Suprapubic skin (tissue), 4 donors: ENCODE measurements around the gene BUD23. TPM values are rescaled to one million over a fixed set of nuclear protein-coding genes. Genes with fewer than 3 reads are reported as not detected.
"Not testable (repeated sequence)": the region's sequence is repeated elsewhere in the genome, so short reads cannot be mapped to it uniquely, and the experiment has no call there.

Experiments
- DNase-seq, 2 donors: peaks; one replicate each; pipeline ENCODE4 v3.0.0-alpha.2; 2019; ENCODE audit warnings: low spot score in 2 of 2
- H3K27ac ChIP-seq: fragments of 200-600 bp; sonication (generic); one replicate; pipeline ENCODE4 v1.5.1; 2019
- H3K27me3 ChIP-seq: fragments of 200-600 bp; sonication (generic); one replicate; pipeline ENCODE4 v1.5.1; 2019
- H3K36me3 ChIP-seq: fragments of 200-600 bp; sonication (generic); one replicate; pipeline ENCODE4 v1.5.1; 2019
- H3K4me1 ChIP-seq: fragments of 200-600 bp; sonication (generic); one replicate; pipeline ENCODE4 v1.5.1; 2019
- H3K4me3 ChIP-seq: fragments of 200-600 bp; sonication (generic); one replicate; pipeline ENCODE4 v1.5.1; 2019; ENCODE audit warnings: mild to moderate bottlenecking
- H3K9me3 ChIP-seq: fragments of 200-600 bp; sonication (generic); one replicate; pipeline ENCODE4 v1.5.1; 2019
- CTCF ChIP-seq, 2 donors: fragments of 200-600 bp in 1 of 2; fragments of 450-650 bp in 1 of 2; sonication (generic) in 1 of 2; IDR thresholded peaks; one replicate each; pipeline ENCODE4 v1.5.1; 2016 to 2019; ENCODE audit warnings: antibody characterized with exemption in 2 of 2, mild to moderate bottlenecking in 1 of 2, moderate library complexity in 1 of 2
- EP300 ChIP-seq: sonication (generic); formaldehyde crosslinking; IDR thresholded peaks from one replicate; pipeline ENCODE4 v1.6.1; 2017; ENCODE audit warnings: antibody characterized with exemption
- POLR2A ChIP-seq, 2 donors: fragments of 450-650 bp; IDR thresholded peaks; one replicate each; pipeline ENCODE4 v1.6.1; 2017; ENCODE audit warnings: antibody characterized with exemption in 2 of 2, mild to moderate bottlenecking in 2 of 2, moderate library complexity in 2 of 2
- POLR2AphosphoS5 ChIP-seq, 3 donors: sonication (generic); formaldehyde crosslinking; IDR thresholded peaks; one replicate each; pipeline ENCODE4 v1.6.1; 2017; ENCODE audit warnings: antibody characterized with exemption in 3 of 3
- WGBS: methylation state at CpG from one replicate; pipeline ENCODE4 v1.1.5; 2018; 5-methylcytosine and 5-hydroxymethylcytosine counted together
- total RNA-seq, 4 donors: library from RNA; depleted of rRNA; stranded (reverse); fragments of >200 nt; gene quantifications; one replicate each; pipeline ENCODE4 v1.1.0, GENCODE V29; 2016

The BUD23 gene
- total RNA-seq, 4 donors from 2014 or later = 48.1 to 65.8 (median 53.8) TPM

GRCh38 chr7:73721377-73721817, 38.0 kb downstream of the BUD23 start:
- no peaks in the 10 kb centered on the region for H3K9me3 ChIP-seq
- peaks cover 1% of the 10 kb centered on the region for H3K27me3 ChIP-seq
- WGBS = 41% methylated on average over 3 of the region's 3 CpGs
- no peak for DNase-seq
- peaks cover 31% of the 10 kb centered on the region for H3K4me1 ChIP-seq
- no peak for TF ChIP-seq EP300
- no peak for TF ChIP-seq POLR2AphosphoS5 (IDR thresholded peaks at IDR 0.05)
- no peak for TF ChIP-seq CTCF (IDR thresholded peaks at IDR 0.05)
- no peak for TF ChIP-seq POLR2A (IDR thresholded peaks at IDR 0.05)
- no peak overlapping the region for H3K27ac ChIP-seq
- H3K36me3 ChIP-seq = no peaks in the 10 kb centered on the region
- no peak overlapping the region for H3K4me3 ChIP-seq

- 68% methylated on average over 4 of the region's 4 CpGs for WGBS
- H3K4me3 ChIP-seq, H3K27ac ChIP-seq, H3K27me3 ChIP-seq, H3K36me3 ChIP-seq, DNase-seq, H3K9me3 ChIP-seq: not testable (repeated sequence)
- peaks cover 31% of the 10 kb centered on the region for H3K4me1 ChIP-seq
Observed at GRCh38 chr7:73722182-73722581, 38.8 kb downstream of the BUD23 start.

DNA sequence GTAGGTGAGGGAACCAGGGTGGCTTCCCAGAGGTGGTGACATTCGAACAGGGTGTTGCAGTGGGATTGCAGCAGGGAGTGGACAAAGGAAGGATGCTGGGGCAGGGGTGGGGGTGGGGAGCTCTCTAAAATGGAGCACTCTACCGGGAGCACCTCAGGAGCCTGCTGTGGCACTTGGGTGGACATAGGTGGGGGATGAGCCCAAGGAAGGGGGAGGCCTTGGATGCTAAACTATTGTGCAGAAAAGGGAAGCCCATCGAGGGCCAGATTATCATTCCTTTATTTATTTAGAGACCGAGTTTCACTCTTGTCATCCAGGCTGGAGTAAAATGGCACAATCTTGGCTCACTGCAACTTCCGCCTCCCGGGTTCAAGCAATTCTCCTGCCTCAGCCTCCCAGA, 39.4 kb downstream of the BUD23 start:
- Histone ChIP-seq H3K36me3 (no peaks in the 10 kb centered on the region), H3K27me3 (peaks cover 5% of the 10 kb centered on the region), H3K4me3 (no peak overlapping the region), H3K4me1 (peaks cover 27% of the 10 kb centered on the region), H3K9me3 (no peaks in the 10 kb centered on the region), H3K27ac (no peak overlapping the region)
- WGBS = 91% methylated on average over 5 of the region's 6 CpGs
- DNase-seq = no peak
- TF ChIP-seq POLR2AphosphoS5 (IDR thresholded peaks at IDR 0.05) (no peak), POLR2A (IDR thresholded peaks at IDR 0.05) (no peak), CTCF (IDR thresholded peaks at IDR 0.05) (no peak), EP300 (no peak)

- no peaks in the 10 kb centered on the region for H3K9me3 ChIP-seq
- TF ChIP-seq POLR2A (IDR thresholded peaks at IDR 0.05) (no peak), POLR2AphosphoS5 (IDR thresholded peaks at IDR 0.05) (no peak), EP300 (no peak), CTCF (IDR thresholded peaks at IDR 0.05) (no peak)
- peaks cover 5% of the 10 kb centered on the region for H3K27me3 ChIP-seq
- no peak for DNase-seq
- no peak overlapping the region for H3K27ac ChIP-seq
- H3K36me3 ChIP-seq = no peaks in the 10 kb centered on the region
- H3K4me3 ChIP-seq = no peak overlapping the region
- peaks cover 16% of the 10 kb centered on the region for H3K4me1 ChIP-seq
- WGBS = 88% methylated on average over 3 of the region's 3 CpGs
Observed at GRCh38 chr7:73723813-73724212, 40.4 kb downstream of the BUD23 start.

DNA sequence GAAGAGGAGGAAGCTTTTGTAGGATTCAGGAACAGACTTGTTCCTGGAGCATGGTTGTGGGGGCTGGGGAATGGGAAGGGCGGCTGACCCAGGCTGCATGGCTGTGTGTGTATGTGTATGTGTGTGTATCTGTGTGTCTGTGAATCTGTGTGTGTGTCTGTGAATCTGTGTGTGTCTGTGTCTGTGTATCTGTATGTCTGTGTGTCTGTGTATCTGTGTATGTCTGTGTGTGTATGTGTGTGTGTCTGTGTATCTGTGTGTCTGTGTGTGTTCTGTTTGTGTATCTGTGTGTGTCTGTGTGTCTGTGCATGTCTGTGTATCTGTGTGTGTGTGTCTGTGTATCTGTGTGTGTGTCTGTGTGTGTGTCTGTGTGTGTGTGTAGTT, 42.7 kb downstream of the BUD23 start:
- TF ChIP-seq CTCF (IDR thresholded peaks at IDR 0.05) (no peak), EP300 (no peak), POLR2A (IDR thresholded peaks at IDR 0.05) (no peak), POLR2AphosphoS5 (IDR thresholded peaks at IDR 0.05) (no peak)
- DNase-seq = no peak
- 55% methylated on average over 1 of the region's 1 CpG for WGBS
- H3K27me3 ChIP-seq = peaks cover 5% of the 10 kb centered on the region
- H3K36me3 ChIP-seq = no peaks in the 10 kb centered on the region
- no peak overlapping the region for H3K27ac ChIP-seq
- H3K4me1 ChIP-seq = peaks cover 6% of the 10 kb centered on the region
- H3K4me3 ChIP-seq = no peak overlapping the region
- no peaks in the 10 kb centered on the region for H3K9me3 ChIP-seq

GRCh38 chr7:73727952-73728351, 44.6 kb downstream of the BUD23 start:
- no peak for DNase-seq
- 75% methylated on average over 3 of the region's 3 CpGs for WGBS
- Histone ChIP-seq H3K4me1 (no peaks in the 10 kb centered on the region), H3K27me3 (peaks cover 5% of the 10 kb centered on the region), H3K9me3 (no peaks in the 10 kb centered on the region), H3K4me3 (no peak overlapping the region), H3K36me3 (no peaks in the 10 kb centered on the region), H3K27ac (no peak overlapping the region)
- TF ChIP-seq EP300 (no peak), POLR2AphosphoS5 (IDR thresholded peaks at IDR 0.05) (no peak), CTCF (IDR thresholded peaks at IDR 0.05) (no peak), POLR2A (IDR thresholded peaks at IDR 0.05) (no peak)
